H1 (cell line): ENCODE results near the gene GLCE. TPM values are rescaled to one million over a fixed set of nuclear protein-coding genes. Genes with fewer than 3 reads are reported as not detected.

ENCODE experiments used
- CTCF ChIA-PET: fragments of 300-600 bp; sonication (Branson Sonifier 250); formaldehyde crosslinking; loops from one replicate; lab custom pipeline; 2021; ENCODE audit not compliant: partially characterized antibody; lab: Charles Lee
- POLR2A ChIA-PET: fragments of 300-600 bp; sonication (Branson Sonifier 250); formaldehyde crosslinking; loops from one replicate; lab custom pipeline; 2021; ENCODE audit warnings: inconsistent platforms; ENCODE audit not compliant: partially characterized antibody; lab: Charles Lee
- DNase-seq, 2 experiments: peaks; one replicate each; pipeline versions ENCODE4 v3.0.0 to v3.0.0-alpha.2; 2010 to 2022; ENCODE audit warnings: low spot score in 2 of 2, low read depth in 1 of 2, mixed read lengths in 1 of 2
- FAIRE-seq: peaks from 2 replicates; lab custom pipeline; 2011; peaks lifted over from hg19 to GRCh38; lab: Jason Lieb, UNC
- H2AFZ ChIP-seq: 2 replicates; pipeline ENCODE4 v1.8.1; 2012; ENCODE audit warnings: low read length, inconsistent platforms
- H2AK5ac ChIP-seq: 2 replicates; pipeline ENCODE4 v1.6.1; 2013; ENCODE audit warnings: low read depth, low read length
- H2BK120ac ChIP-seq: replicated peaks from 2 replicates; pipeline ENCODE3; 2013; ENCODE audit warnings: low read depth, low read length, inconsistent platforms
- H2BK12ac ChIP-seq: 2 replicates; pipeline ENCODE4 v1.6.1; 2013; ENCODE audit warnings: low read depth, low read length
- H2BK15ac ChIP-seq: 2 replicates; pipeline ENCODE4 v1.6.1; 2013; ENCODE audit warnings: low read length
- H2BK20ac ChIP-seq: 2 replicates; pipeline ENCODE4 v1.6.1; 2013; ENCODE audit warnings: low read length
- H2BK5ac ChIP-seq: 2 replicates; pipeline ENCODE4 v1.6.1; 2013; ENCODE audit warnings: low read depth, low read length
- H3K14ac ChIP-seq: 2 replicates; pipeline ENCODE4 v1.6.1; 2013; ENCODE audit warnings: inconsistent platforms; ENCODE audit not compliant: insufficient read length
- H3K18ac ChIP-seq: 2 replicates; pipeline ENCODE4 v1.6.1; 2013; ENCODE audit warnings: low read length; ENCODE audit errors: extremely low read depth
- H3K23ac ChIP-seq: 2 replicates; pipeline ENCODE4 v1.6.1; 2013; ENCODE audit warnings: inconsistent platforms; ENCODE audit not compliant: insufficient read length
- H3K23me2 ChIP-seq: 2 replicates; pipeline ENCODE4 v1.6.1; 2013; ENCODE audit warnings: low read depth, low read length
- H3K27ac ChIP-seq: 2 replicates; pipeline ENCODE4 v1.6.1; 2011; ENCODE audit warnings: low read depth, low read length, inconsistent platforms
- H3K27me3 ChIP-seq, 4 experiments: replicated peaks in 1 of 4; 1 replicate in 1 of 4; 2 replicates in 3 of 4; pipeline versions ENCODE4 v1.6.1 to v1.8.1; 2011 to 2013; ENCODE audit warnings: low read length in 3 of 4, mild to moderate bottlenecking in 3 of 4, inconsistent platforms in 2 of 4, mixed read lengths in 2 of 4, moderate library complexity in 1 of 4; ENCODE audit not compliant: control insufficient read depth in 3 of 4, insufficient read depth in 3 of 4; ENCODE audit errors: extremely low read depth in 1 of 4
- H3K36me3 ChIP-seq, 4 experiments: 2 replicates each; pipeline versions ENCODE4 v1.6.1 to v1.8.1; 2011 to 2013; ENCODE audit warnings: mild to moderate bottlenecking in 4 of 4, low read length in 3 of 4, moderate library complexity in 2 of 4, control low read depth in 1 of 4, inconsistent platforms in 1 of 4; ENCODE audit not compliant: insufficient read depth in 4 of 4, control insufficient read depth in 2 of 4
- H3K4ac ChIP-seq: replicated peaks from 2 replicates; pipeline ENCODE3; 2013; ENCODE audit warnings: low read length, low read depth, mixed read lengths, inconsistent platforms; ENCODE audit not compliant: insufficient read length
- H3K4me1 ChIP-seq, 4 experiments: replicated peaks in 1 of 4; 1 replicate in 1 of 4; 2 replicates in 3 of 4; pipeline versions ENCODE4 v1.6.1 to v1.8.1; 2011 to 2013; ENCODE audit warnings: low read length in 3 of 4, inconsistent platforms in 2 of 4, mixed read lengths in 1 of 4; ENCODE audit not compliant: insufficient read depth in 4 of 4, control insufficient read depth in 3 of 4
- H3K4me2 ChIP-seq, 2 experiments: 2 replicates each; pipeline versions ENCODE4 v1.6.1 to v1.8.1; 2011 to 2013; ENCODE audit warnings: low read depth in 2 of 2, low read length in 2 of 2, control low read depth in 1 of 2, inconsistent platforms in 1 of 2, mild to moderate bottlenecking in 1 of 2; ENCODE audit not compliant: insufficient read depth in 1 of 2
- H3K4me3 ChIP-seq, 4 experiments: fragments of 200-600, 300-600 bp in 1 of 4; sonication (generic), shearing (Covaris generic), sonication (Bioruptor Twin) in 1 of 4; 2 replicates each; pipeline versions ENCODE4 v1.5.1 to v1.8.1; 2011 to 2016; ENCODE audit warnings: low read length in 4 of 4, low read depth in 3 of 4, control low read depth in 2 of 4, inconsistent platforms in 2 of 4, mild to moderate bottlenecking in 2 of 4, mixed read lengths in 1 of 4, moderate library complexity in 1 of 4; ENCODE audit not compliant: insufficient read depth in 2 of 4; ENCODE audit errors: extremely low read depth in 1 of 4
- H3K56ac ChIP-seq: replicated peaks from 2 replicates; pipeline ENCODE3; 2013; ENCODE audit warnings: low read depth, mild to moderate bottlenecking, mixed read lengths, low read length, inconsistent platforms; ENCODE audit not compliant: insufficient read length
- H3K79me1 ChIP-seq: 2 replicates; pipeline ENCODE4 v1.6.1; 2013; ENCODE audit warnings: low read depth, low read length, control low read depth
- H3K79me2 ChIP-seq, 2 experiments: 2 replicates each; pipeline versions ENCODE4 v1.6.1 to v1.8.1; 2012 to 2013; ENCODE audit warnings: low read length in 2 of 2, mild to moderate bottlenecking in 2 of 2, inconsistent platforms in 1 of 2; ENCODE audit not compliant: insufficient read depth in 2 of 2, control insufficient read depth in 1 of 2
- H3K9ac ChIP-seq, 4 experiments: replicated peaks in 1 of 4; 1 replicate in 1 of 4; 2 replicates in 3 of 4; pipeline versions ENCODE4 v1.6.1 to v1.8.1; 2011 to 2013; ENCODE audit warnings: low read depth in 3 of 4, low read length in 3 of 4, control low read depth in 2 of 4, mild to moderate bottlenecking in 2 of 4, moderate library complexity in 2 of 4, inconsistent platforms in 1 of 4; ENCODE audit errors: extremely low read depth in 1 of 4
- H3K9me3 ChIP-seq, 2 experiments: 2 replicates each; pipeline versions ENCODE4 v1.6.1 to v1.8.1; 2012 to 2013; ENCODE audit warnings: mild to moderate bottlenecking in 2 of 2, moderate library complexity in 2 of 2, control low read depth in 1 of 2, inconsistent platforms in 1 of 2, low read depth in 1 of 2, low read length in 1 of 2, mixed read lengths in 1 of 2; ENCODE audit not compliant: insufficient read depth in 2 of 2
- H4K20me1 ChIP-seq, 2 experiments: replicated peaks in 1 of 2; 2 replicates each; pipeline versions ENCODE3 to v1.8.1; 2011 to 2013; ENCODE audit warnings: inconsistent platforms in 2 of 2, low read length in 2 of 2, mild to moderate bottlenecking in 1 of 2; ENCODE audit not compliant: insufficient read depth in 2 of 2, control insufficient read depth in 1 of 2
- H4K5ac ChIP-seq: 2 replicates; pipeline ENCODE4 v1.6.1; 2013; ENCODE audit warnings: low read length, low read depth, mixed read lengths, inconsistent platforms; ENCODE audit not compliant: insufficient read length
- H4K8ac ChIP-seq: 2 replicates; pipeline ENCODE4 v1.8.0; 2013; ENCODE audit warnings: mild to moderate bottlenecking, moderate library complexity, low read length, inconsistent platforms; ENCODE audit not compliant: insufficient read depth; ENCODE audit errors: extremely low read depth
- H4K91ac ChIP-seq: replicated peaks from 2 replicates; pipeline ENCODE3; 2013; ENCODE audit warnings: low read length, mixed read lengths, inconsistent platforms; ENCODE audit not compliant: insufficient read length
- ASH2L ChIP-seq: fragments of 200-600, 300-600 bp; sonication (generic); IDR thresholded peaks from one replicate; pipeline ENCODE4 v1.7.1; 2017; ENCODE audit warnings: low read length
- E2F6 ChIP-seq: IDR thresholded peaks from 2 replicates; pipeline ENCODE4 v1.6.1; 2012; ENCODE audit warnings: inconsistent platforms
- EP300 ChIP-seq, 2 experiments: IDR thresholded peaks; 1 replicate in 1 of 2; 2 replicates in 1 of 2; pipeline ENCODE4 v1.6.1; 2011 to 2012; ENCODE audit warnings: low read depth in 2 of 2, low read length in 2 of 2, mild to moderate bottlenecking in 2 of 2, borderline replicate concordance in 1 of 2, inconsistent platforms in 1 of 2, moderate library complexity in 1 of 2
- EZH2 ChIP-seq: fragments of 200-600 bp; sonication (generic); IDR thresholded peaks from 2 replicates; pipeline ENCODE4 v1.7.1; 2012; ENCODE audit warnings: low read depth, mild to moderate bottlenecking, moderate library complexity, low read length, inconsistent platforms; ENCODE audit not compliant: severe bottlenecking
- RNF2 ChIP-seq: fragments of 200-900, 300-1000 bp; sonication (generic); IDR thresholded peaks from 2 replicates; pipeline ENCODE4 v1.7.1; 2016; ENCODE audit warnings: borderline replicate concordance, low read depth, mild to moderate bottlenecking, antibody characterized with exemption, low read length; ENCODE audit not compliant: poor library complexity, severe bottlenecking; ENCODE audit errors: missing control alignments
- RXRA ChIP-seq: IDR thresholded peaks from 2 replicates; pipeline ENCODE4 v1.6.1; 2011; ENCODE audit warnings: low read depth, mild to moderate bottlenecking, low read length, moderate library complexity; ENCODE audit not compliant: insufficient read depth
- SIX5 ChIP-seq: IDR thresholded peaks from 2 replicates; pipeline ENCODE4 v1.6.1; 2011; ENCODE audit warnings: mild to moderate bottlenecking, low read depth, low read length
- SP2 ChIP-seq: IDR thresholded peaks from 2 replicates; pipeline ENCODE4 v1.6.1; 2012; ENCODE audit warnings: mild to moderate bottlenecking, low read length, inconsistent platforms
- TAF1 ChIP-seq: IDR thresholded peaks from 2 replicates; pipeline ENCODE4 v1.6.1; 2011; ENCODE audit warnings: mild to moderate bottlenecking, low read depth, low read length
- WGBS, 2 experiments: shearing (Covaris generic) in 1 of 2; methylation state at CpG; one replicate each; pipeline versions ENCODE4 v1.1.6 to v1.1.7; 2013 to 2015; ENCODE audit warnings: low lambda C conversion rate in 2 of 2, mixed read lengths in 2 of 2, inconsistent platforms in 1 of 2, low coverage in 1 of 2, missing lambda C conversion rate in 1 of 2; ENCODE audit not compliant: insufficient replicate concordance in 2 of 2, insufficient coverage in 1 of 2, insufficient read length in 1 of 2; ENCODE audit errors: extremely low coverage in 1 of 2, missing lambda C conversion rate in 1 of 2; 5-methylcytosine and 5-hydroxymethylcytosine counted together
- polyA plus RNA-seq, 7 experiments: library from polyadenylated mRNA; depleted of rRNA in 3 of 7; stranded (reverse) in 5 of 7; unstranded in 2 of 7; fragments of >200 nt in 5 of 7; fragments of 200-250 nt in 2 of 7; gene quantifications; 1 replicate in 5 of 7; 2 replicates in 1 of 7; 4 replicates in 1 of 7; pipeline versions ENCODE4 v1.2.1 to v1.2.3, GENCODE V29; 2011 to 2013; ENCODE audit warnings: missing spikeins in 2 of 7, mixed read lengths in 2 of 7
- total RNA-seq: library from RNA; stranded (reverse); fragmentation: NEBNext Ultra II Directional; extraction: Animal tissue kit (Norgen Biotek cat#: 25700); gene quantifications from 2 replicates; pipeline ENCODE4 v1.2.1, GENCODE V29; 2021

Gene GLCE
- total and polyA plus RNA-seq, 2 of the 8 experiments (the other 6 are each of a cell fraction or from before 2014, with no cell fraction given) = 17.1 to 22.7 TPM

- H3K36me3 ChIP-seq = no peaks in the 10 kb centered on the region
- peak overlapping the region; percentile 33; the same call in 1 of the 2 replicates for H3K18ac ChIP-seq
- no peaks in the 10 kb centered on the region for H3K9me3 ChIP-seq
- H3K56ac ChIP-seq = no peak overlapping the region
- no peak overlapping the region for H3K23ac ChIP-seq
- no peak overlapping the region for H2AK5ac ChIP-seq
- no peaks in the 10 kb centered on the region for H4K20me1 ChIP-seq
- H4K5ac ChIP-seq = no peak overlapping the region
- no peak overlapping the region for H2AFZ ChIP-seq
- no peak for DNase-seq
- POLR2A ChIA-PET = no interaction called here
- no peak overlapping the region for H2BK15ac ChIP-seq
- H3K4me1 ChIP-seq = peaks cover 0 to 9% (median 8%) of the 10 kb centered on the region in 4 experiments; a peak in 4 of 7 replicates
- no peak overlapping the region for H2BK5ac ChIP-seq
- H3K14ac ChIP-seq = no peak overlapping the region
- no peak overlapping the region for H2BK20ac ChIP-seq
- peak overlapping the region; percentile 36 for H4K91ac ChIP-seq
- H2BK120ac ChIP-seq = no peak overlapping the region
- no peak overlapping the region for H3K9ac ChIP-seq
- H2BK12ac ChIP-seq = peak overlapping the region; percentile 4; the same call in 1 of the 2 replicates
- no peak overlapping the region for H3K4me2 ChIP-seq
- no peaks in the 10 kb centered on the region for H3K23me2 ChIP-seq
- H3K4me3 ChIP-seq = no peak overlapping the region
- no peak overlapping the region for H3K27ac ChIP-seq
- H3K79me2 ChIP-seq = no peaks in the 10 kb centered on the region
- H3K79me1 ChIP-seq = no peaks in the 10 kb centered on the region
- H3K27me3 ChIP-seq = no peaks in the 10 kb centered on the region; a peak in 2 of 7 replicates
- peak overlapping the region; percentile 62; the same call in 1 of the 2 replicates for H4K8ac ChIP-seq
- CTCF ChIA-PET = interaction anchor here (1.0 kb wide), 1 partner anchor 13 kb away, joined by 4 read pairs; no protein-coding TSS in a partner anchor
- 88% methylated on average over 7 of the region's 7 CpGs; no CpG with 5 or more reads in 1 of the 2 experiments for WGBS, 2 experiments
- FAIRE-seq = no peak
- no peak overlapping the region for H3K4ac ChIP-seq
- no peak for TF ChIP-seq E2F6
- no peak for TF ChIP-seq ASH2L
- no peak for TF ChIP-seq SIX5
- TF ChIP-seq RXRA = no peak
- TF ChIP-seq EZH2 = no peak
- no peak for TF ChIP-seq EP300 (IDR thresholded peaks at IDR 0.05; ENCODE audit: borderline replicate concordance in 1 of 2, low read depth in 2 of 2, low read length in 2 of 2)
- TF ChIP-seq RNF2 = no peak
- no peak for TF ChIP-seq SP2
- no peak for TF ChIP-seq TAF1
Measured at GRCh38 chr15:69131362-69132220, 28.8 kb upstream of the GLCE start.
